NCI-H146 treated with DMSO at 0.1 percent for 48 hours (cell line): ENCODE measurements around the gene OSTC.

Experiments
- DNase-seq: peaks from one replicate; lab custom pipeline; 2025; ENCODE audit not compliant: unreplicated experiment; lab: John Stamatoyannopoulos, UW

OSTC gene

GRCh38 chr4:108714880-108715279, 64.5 kb downstream of the OSTC start:
- DNase-seq: no peak

DNA sequence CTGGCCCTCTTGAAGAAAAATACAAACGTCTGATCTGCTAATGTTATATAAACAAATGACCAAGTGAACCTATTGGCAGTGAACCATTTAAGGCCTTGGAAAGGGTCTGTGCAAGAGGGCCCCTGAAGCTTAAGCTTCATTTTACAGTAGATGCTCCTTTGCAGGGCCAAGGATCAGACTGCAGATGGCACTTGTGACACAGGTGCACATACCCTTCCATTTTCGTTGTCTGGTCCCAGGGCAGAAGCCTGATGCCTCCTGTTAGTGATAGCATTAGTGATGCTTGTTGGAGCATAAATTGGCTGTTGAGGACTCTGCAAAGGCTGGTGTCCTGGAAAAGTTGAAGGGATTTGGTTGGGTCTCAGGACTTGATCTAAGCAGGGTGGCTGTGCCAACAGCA, 65.9 kb downstream of the OSTC start:
- DNase-seq: no peak

DNA sequence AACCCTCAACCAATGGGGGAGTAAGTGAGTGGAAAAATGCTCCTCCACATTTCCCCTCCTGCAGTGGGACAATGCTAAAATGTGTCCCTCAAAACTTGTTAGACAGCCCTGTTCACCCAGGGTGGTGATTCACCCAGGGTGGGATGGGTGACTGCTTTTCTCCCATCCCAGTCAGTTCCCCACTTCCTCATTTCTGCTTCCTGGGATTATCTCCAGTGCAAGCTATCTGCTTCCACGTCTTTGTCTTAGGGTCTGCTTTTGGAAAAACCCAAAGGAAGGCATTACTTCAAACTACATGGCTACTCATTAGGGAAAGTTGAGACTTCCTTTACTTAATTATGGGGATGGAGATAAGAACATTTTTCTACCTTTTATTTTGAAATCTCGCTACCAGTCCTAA, 67.0 kb downstream of the OSTC start:
- no peak for DNase-seq
